Activated CD4-positive, alpha-beta T cell treated with anti-CD3 and anti-CD28 coated beads, Interleukin-2, amount 10 ng/mL, durations not matched to agents 7 days and 5 days (primary cell): Measurements from ENCODE around the gene ICAM2. TPM values are rescaled to one million over a fixed set of nuclear protein-coding genes. Genes with fewer than 3 reads are reported as not detected.

ENCODE experiments used
- CTCF ChIA-PET: fragments of 350-600 bp; sonication (Branson Sonifier 250); formaldehyde crosslinking; loops from one replicate; lab custom pipeline; 2021; ENCODE audit warnings: antibody characterized with exemption; lab: Charles Lee
- POLR2A ChIA-PET: fragments of 350-600 bp; sonication (Branson Sonifier 250); formaldehyde crosslinking; loops from one replicate; lab custom pipeline; 2021; ENCODE audit warnings: antibody characterized with exemption; lab: Charles Lee
- DNase-seq: peaks from one replicate; pipeline ENCODE4 v3.0.0-alpha.2; 2020
- H3K27ac Mint-ChIP-seq: one replicate; pipeline ENCODE4 v1.8.0; 2021; ENCODE audit warnings: mild to moderate bottlenecking, moderate library complexity, mixed read lengths
- H3K27me3 Mint-ChIP-seq: one replicate; pipeline ENCODE4 v1.8.0; 2021; ENCODE audit warnings: mixed read lengths
- H3K36me3 Mint-ChIP-seq: one replicate; pipeline ENCODE4 v1.8.0; 2021; ENCODE audit warnings: low read depth, mixed read lengths
- H3K4me1 Mint-ChIP-seq: one replicate; pipeline ENCODE4 v1.8.0; 2021; ENCODE audit warnings: mixed read lengths
- H3K4me3 Mint-ChIP-seq: one replicate; pipeline ENCODE4 v1.8.0; 2021; ENCODE audit warnings: mild to moderate bottlenecking, moderate library complexity, mixed read lengths
- H3K9me3 Mint-ChIP-seq: one replicate; pipeline ENCODE4 v1.8.0; 2021; ENCODE audit warnings: mixed read lengths
- total RNA-seq, 2 experiments: library from RNA; stranded (reverse); gene quantifications; one replicate each; pipeline ENCODE4 v1.2.3, GENCODE V29; 2021

Gene ICAM2
- total RNA-seq, 2 experiments from 2014 or later, result 113 to 116 TPM

- no peak overlapping the region for H3K27ac Mint-ChIP-seq
- H3K9me3 Mint-ChIP-seq, result no peaks in the 10 kb centered on the region
- CTCF ChIA-PET, result interaction anchor here (1.3 to 4.7 kb wide), 3 partner anchors 11 to 15 kb away, joined by 4 to 32 read pairs (median 9); no protein-coding TSS in a partner anchor
- H3K4me3 Mint-ChIP-seq, result no peak overlapping the region
- peaks cover 16% of the 10 kb centered on the region for H3K4me1 Mint-ChIP-seq
- peaks cover 52% of the 10 kb centered on the region for H3K36me3 Mint-ChIP-seq
- POLR2A ChIA-PET, result no interaction called here
- DNase-seq, result no peak
- H3K27me3 Mint-ChIP-seq, result no peaks in the 10 kb centered on the region
Observed at GRCh38 chr17:64040206-64040605, 19.8 kb upstream of the ICAM2 start.

DNA sequence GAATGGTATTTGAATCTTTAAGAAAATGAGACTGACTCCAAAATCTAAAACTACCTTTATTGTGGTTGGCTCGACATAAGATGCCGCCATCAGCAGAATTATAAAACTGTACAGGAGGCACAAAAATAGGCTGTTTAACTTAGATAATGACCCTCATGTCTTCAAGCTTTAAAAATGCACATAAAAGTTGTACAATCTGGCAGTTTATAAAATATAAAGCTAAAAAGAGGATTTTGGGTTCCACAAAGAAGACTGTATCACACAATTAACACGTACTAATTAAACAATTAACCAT is 18.6 kb upstream of the ICAM2 start:
- H3K4me1 Mint-ChIP-seq, result peaks cover 13% of the 10 kb centered on the region
- H3K27ac Mint-ChIP-seq, result no peak overlapping the region
- H3K4me3 Mint-ChIP-seq, result no peak overlapping the region
- DNase-seq, result no peak
- no peaks in the 10 kb centered on the region for H3K27me3 Mint-ChIP-seq
- peaks cover 45% of the 10 kb centered on the region for H3K36me3 Mint-ChIP-seq
- H3K9me3 Mint-ChIP-seq, result no peaks in the 10 kb centered on the region
- POLR2A ChIA-PET, result no interaction called here
- CTCF ChIA-PET, result interaction anchor here (1.3 to 2.1 kb wide), 3 partner anchors 10 to 18 kb away, joined by 4 to 11 read pairs (median 5); no protein-coding TSS in a partner anchor

DNA sequence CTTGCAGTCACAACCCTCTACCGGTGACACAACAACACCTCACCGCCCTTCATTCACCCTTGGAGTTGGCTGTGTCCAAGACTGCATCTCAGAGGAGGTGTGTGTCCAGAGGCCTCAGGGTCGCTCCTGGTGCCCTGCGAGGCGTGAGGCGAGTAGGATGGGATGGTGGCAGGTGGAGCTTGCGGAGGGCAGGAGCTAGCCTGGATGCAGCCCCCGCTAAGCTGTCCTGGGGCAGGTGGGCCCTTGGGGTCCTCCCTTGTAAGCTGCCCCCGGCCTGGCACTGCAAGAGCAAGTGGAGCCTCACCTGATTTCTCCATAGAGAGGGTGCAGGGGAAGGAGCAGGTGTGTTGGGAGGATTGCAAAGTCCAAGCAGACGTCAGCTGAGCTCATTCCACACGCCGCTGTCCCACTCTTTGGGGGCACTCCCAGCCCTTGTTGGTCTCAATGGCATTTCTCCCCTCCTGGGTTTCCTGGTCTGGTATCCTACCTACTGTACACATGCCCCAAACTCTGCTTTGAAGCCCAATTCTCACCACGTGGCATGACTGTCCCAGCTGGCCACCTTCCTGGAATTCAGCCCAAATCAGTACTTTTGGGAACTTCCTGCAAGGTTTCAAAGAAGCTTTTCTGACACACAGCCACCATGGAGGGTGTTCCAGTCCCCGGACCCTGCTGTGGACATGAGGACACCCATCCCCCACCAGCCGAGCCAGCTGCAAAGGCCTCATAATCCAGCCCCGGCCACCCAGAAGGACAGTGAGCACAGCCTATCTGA is 18.1 kb upstream of the ICAM2 start:
- no peak overlapping the region for H3K4me3 Mint-ChIP-seq
- H3K36me3 Mint-ChIP-seq, result peaks cover 40% of the 10 kb centered on the region
- no peak overlapping the region for H3K27ac Mint-ChIP-seq
- H3K9me3 Mint-ChIP-seq, result no peaks in the 10 kb centered on the region
- peaks cover 13% of the 10 kb centered on the region for H3K4me1 Mint-ChIP-seq
- CTCF ChIA-PET, result interaction anchor here (0.9 to 2.1 kb wide), 6 partner anchors 10 to 18 kb away, joined by 3 to 11 read pairs (median 4); no protein-coding TSS in a partner anchor
- POLR2A ChIA-PET, result no interaction called here
- no peaks in the 10 kb centered on the region for H3K27me3 Mint-ChIP-seq
- DNase-seq, result no peak

DNA sequence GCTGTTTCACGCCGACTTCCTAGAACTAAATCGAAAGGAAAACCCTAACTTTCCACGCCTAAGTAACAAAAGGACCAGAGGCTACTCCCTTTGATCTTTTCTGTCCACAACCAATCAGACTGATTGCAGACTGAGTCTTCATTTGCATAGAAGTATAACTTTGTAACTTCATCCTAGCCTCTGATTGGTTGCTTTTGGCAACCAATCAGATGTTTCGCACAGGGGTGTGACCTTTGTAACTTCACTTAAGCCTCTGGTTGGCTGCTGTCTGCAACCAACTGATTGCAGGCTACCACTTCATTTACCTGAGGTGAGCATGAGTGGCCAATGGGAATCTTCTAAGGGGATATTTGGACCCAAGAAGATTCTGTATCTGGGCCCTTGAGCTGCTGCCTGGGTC is 17.4 kb upstream of the ICAM2 start:
- Mint-ChIP-seq H3K27me3 (no peaks in the 10 kb centered on the region), H3K4me3 (no peak overlapping the region), H3K36me3 (peaks cover 37% of the 10 kb centered on the region), H3K27ac (no peak overlapping the region), H3K9me3 (no peaks in the 10 kb centered on the region), H3K4me1 (peaks cover 13% of the 10 kb centered on the region)
- ChIA-PET POLR2A (no interaction called here), CTCF (interaction anchor here (0.9 to 2.1 kb wide), 4 partner anchors 9 to 19 kb away, joined by 3 to 5 read pairs (median 4); no protein-coding TSS in a partner anchor)
- no peak for DNase-seq

DNA sequence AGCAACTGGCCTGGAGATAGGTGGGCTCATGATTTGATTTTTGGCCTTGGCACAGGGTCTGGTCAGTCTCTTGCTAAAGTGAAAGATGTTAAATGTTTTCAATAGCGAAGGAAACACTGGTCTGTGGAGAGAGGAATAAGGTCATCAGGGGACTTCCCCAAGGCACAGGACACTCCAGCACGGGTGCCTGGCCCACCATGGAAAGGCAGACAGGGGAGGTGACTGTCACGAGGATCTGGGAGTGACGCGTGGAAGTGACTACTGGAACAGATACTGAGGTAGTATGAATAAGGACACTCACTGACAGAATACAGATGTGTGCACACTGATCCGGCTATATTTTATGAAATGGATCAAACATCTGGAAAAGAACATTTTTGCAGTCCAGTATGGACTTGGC is 16.7 kb upstream of the ICAM2 start:
- peaks cover 35% of the 10 kb centered on the region for H3K36me3 Mint-ChIP-seq

GRCh38 chr17:64036198-64036922 is 15.9 kb upstream of the ICAM2 start:
- CTCF ChIA-PET, result interaction anchor here (1.2 to 2.2 kb wide), 4 partner anchors 10 to 117 kb away, joined by 3 to 7 read pairs (median 4); partner anchors contain the start of gene GH1
- no peaks in the 10 kb centered on the region for H3K9me3 Mint-ChIP-seq
- H3K4me3 Mint-ChIP-seq, result no peak overlapping the region
- DNase-seq, result no peak
- H3K27me3 Mint-ChIP-seq, result no peaks in the 10 kb centered on the region
- POLR2A ChIA-PET, result no interaction called here
- H3K4me1 Mint-ChIP-seq, result peaks cover 4% of the 10 kb centered on the region
- H3K36me3 Mint-ChIP-seq, result peaks cover 27% of the 10 kb centered on the region
- H3K27ac Mint-ChIP-seq, result peak overlapping the region; percentile 31

More for the DNA sequence above, 16.7 kb upstream of the ICAM2 start:
- Mint-ChIP-seq H3K4me3 (no peak overlapping the region), H3K4me1 (peaks cover 11% of the 10 kb centered on the region), H3K9me3 (no peaks in the 10 kb centered on the region), H3K27ac (no peak overlapping the region), H3K27me3 (no peaks in the 10 kb centered on the region)
- ChIA-PET POLR2A (no interaction called here), CTCF (interaction anchor here (1.2 to 1.3 kb wide), 2 partner anchors 9 to 10 kb away, joined by 3 to 5 read pairs; no protein-coding TSS in a partner anchor)
- DNase-seq, result no peak

GRCh38 chr17:64032081-64032480 is 11.6 kb upstream of the ICAM2 start:
- Mint-ChIP-seq H3K4me3 (no peak overlapping the region), H3K36me3 (peaks cover 10% of the 10 kb centered on the region), H3K9me3 (no peaks in the 10 kb centered on the region), H3K27ac (no peak overlapping the region), H3K4me1 (peaks cover 20% of the 10 kb centered on the region), H3K27me3 (no peaks in the 10 kb centered on the region)
- CTCF ChIA-PET, result interaction anchor here (10.3 kb wide), 1 partner anchor 96 kb away, joined by 225 read pairs; the partner anchor contains the start of gene ERN1
- no peak for DNase-seq
- POLR2A ChIA-PET, result no interaction called here

- ChIA-PET POLR2A (interaction anchor here (0.7 to 1.0 kb wide), 3 partner anchors 22 to 105 kb away, joined by 3 to 7 read pairs (median 3); partner anchors contain the start of gene ERN1), CTCF (interaction anchor here (0.6 to 10.3 kb wide), 37 partner anchors 9 to 274 kb away, joined by 3 to 225 read pairs (median 4); partner anchors contain the start of genes CSHL1, ERN1, GH1 and ICAM2)
- H3K27ac Mint-ChIP-seq, result no peak overlapping the region
- peak; percentile 81 for DNase-seq
- peaks cover 43% of the 10 kb centered on the region for H3K4me1 Mint-ChIP-seq
- H3K4me3 Mint-ChIP-seq, result no peak overlapping the region
- H3K36me3 Mint-ChIP-seq, result peaks cover 3% of the 10 kb centered on the region
- H3K27me3 Mint-ChIP-seq, result no peaks in the 10 kb centered on the region
- H3K9me3 Mint-ChIP-seq, result no peaks in the 10 kb centered on the region
Observed at GRCh38 chr17:64028874-64029464, 8.5 kb upstream of the ICAM2 start.

DNA sequence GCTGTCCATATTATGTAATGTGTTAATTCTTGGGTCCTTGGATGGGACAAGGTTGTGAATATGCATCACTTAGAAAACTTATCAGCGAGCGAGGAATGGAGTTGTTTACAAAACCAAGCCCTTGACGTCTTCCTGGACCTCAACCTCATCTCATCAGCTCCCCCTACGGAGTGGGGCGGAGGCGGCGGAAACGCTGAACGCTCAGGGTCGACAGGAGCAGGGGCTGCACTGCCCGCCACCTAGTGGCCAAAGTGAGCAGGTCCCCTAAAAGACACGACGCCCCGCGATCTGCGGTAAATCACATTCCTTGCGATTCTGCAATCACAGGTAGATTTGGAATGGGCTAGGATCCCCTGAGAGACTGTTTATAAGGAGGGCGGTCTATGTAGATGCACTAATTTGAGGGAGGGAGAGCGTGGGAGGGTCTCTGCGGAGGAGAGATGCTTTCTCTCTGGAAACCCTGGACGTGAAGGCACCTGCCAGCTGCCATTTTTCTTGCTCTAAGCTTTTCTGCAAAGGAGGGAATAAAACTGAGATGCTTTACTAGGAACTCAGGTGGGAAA is 5.4 kb upstream of the ICAM2 start:
- Mint-ChIP-seq H3K4me3 (peak overlapping the region; percentile 38), H3K27ac (peak overlapping the region; percentile 93), H3K36me3 (peaks cover 9% of the 10 kb centered on the region), H3K9me3 (no peaks in the 10 kb centered on the region), H3K27me3 (no peaks in the 10 kb centered on the region), H3K4me1 (peaks cover 72% of the 10 kb centered on the region)
- ChIA-PET POLR2A (no interaction called here), CTCF (interaction anchor here (0.6 to 10.3 kb wide), 64 partner anchors 8 to 480 kb away, joined by 3 to 225 read pairs (median 4); partner anchors contain the start of genes CD79B, ERN1 and GH1)
- DNase-seq, result peak; percentile 94

GRCh38 chr17:64024781-64025731 is 4.6 kb upstream of the ICAM2 start:
- no peaks in the 10 kb centered on the region for H3K9me3 Mint-ChIP-seq
- ChIA-PET POLR2A (no interaction called here), CTCF (interaction anchor here (0.5 to 10.3 kb wide), 62 partner anchors 8 to 481 kb away, joined by 3 to 225 read pairs (median 4); partner anchors contain the start of genes CD79B, ERN1 and GH1)
- peak; percentile 24 for DNase-seq
- peak overlapping the region; percentile 38 for H3K4me3 Mint-ChIP-seq
- H3K27ac Mint-ChIP-seq, result peak overlapping the region; percentile 93
- H3K4me1 Mint-ChIP-seq, result peaks cover 74% of the 10 kb centered on the region
- no peaks in the 10 kb centered on the region for H3K27me3 Mint-ChIP-seq
- peaks cover 9% of the 10 kb centered on the region for H3K36me3 Mint-ChIP-seq

- H3K4me3 Mint-ChIP-seq, result no peak overlapping the region
- H3K36me3 Mint-ChIP-seq, result peaks cover 9% of the 10 kb centered on the region
- CTCF ChIA-PET, result interaction anchor here (0.5 to 10.3 kb wide), 22 partner anchors 7 to 203 kb away, joined by 3 to 225 read pairs (median 6); partner anchors contain the start of genes CD79B and ERN1
- no peak for DNase-seq
- H3K9me3 Mint-ChIP-seq, result no peaks in the 10 kb centered on the region
- peak overlapping the region; percentile 93 for H3K27ac Mint-ChIP-seq
- peaks cover 70% of the 10 kb centered on the region for H3K4me1 Mint-ChIP-seq
- H3K27me3 Mint-ChIP-seq, result no peaks in the 10 kb centered on the region
- POLR2A ChIA-PET, result no interaction called here
Observed at GRCh38 chr17:64024215-64024654, 3.8 kb upstream of the ICAM2 start.
